ENCODE data around the gene CEP97.

Gene CEP97

GRCh38 chr3:101803173-101803782 is 78.9 kb downstream of the CEP97 start:
- no peak overlapping the region for H3K4me3 ChIP-seq (ENCODE audit: low read depth, low read length)
- peak; percentile 85 for DNase-seq (ENCODE audit: low read depth)
- TF ChIP-seq, protein P1, sequence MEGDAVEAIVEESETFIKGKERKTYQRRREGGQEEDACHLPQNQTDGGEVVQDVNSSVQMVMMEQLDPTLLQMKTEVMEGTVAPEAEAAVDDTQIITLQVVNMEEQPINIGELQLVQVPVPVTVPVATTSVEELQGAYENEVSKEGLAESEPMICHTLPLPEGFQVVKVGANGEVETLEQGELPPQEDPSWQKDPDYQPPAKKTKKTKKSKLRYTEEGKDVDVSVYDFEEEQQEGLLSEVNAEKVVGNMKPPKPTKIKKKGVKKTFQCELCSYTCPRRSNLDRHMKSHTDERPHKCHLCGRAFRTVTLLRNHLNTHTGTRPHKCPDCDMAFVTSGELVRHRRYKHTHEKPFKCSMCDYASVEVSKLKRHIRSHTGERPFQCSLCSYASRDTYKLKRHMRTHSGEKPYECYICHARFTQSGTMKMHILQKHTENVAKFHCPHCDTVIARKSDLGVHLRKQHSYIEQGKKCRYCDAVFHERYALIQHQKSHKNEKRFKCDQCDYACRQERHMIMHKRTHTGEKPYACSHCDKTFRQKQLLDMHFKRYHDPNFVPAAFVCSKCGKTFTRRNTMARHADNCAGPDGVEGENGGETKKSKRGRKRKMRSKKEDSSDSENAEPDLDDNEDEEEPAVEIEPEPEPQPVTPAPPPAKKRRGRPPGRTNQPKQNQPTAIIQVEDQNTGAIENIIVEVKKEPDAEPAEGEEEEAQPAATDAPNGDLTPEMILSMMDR (IDR thresholded peaks at IDR 0.05; ENCODE audit: insufficient read depth, low read depth, low read length, missing control alignments) = peak; percentile 78

DNA sequence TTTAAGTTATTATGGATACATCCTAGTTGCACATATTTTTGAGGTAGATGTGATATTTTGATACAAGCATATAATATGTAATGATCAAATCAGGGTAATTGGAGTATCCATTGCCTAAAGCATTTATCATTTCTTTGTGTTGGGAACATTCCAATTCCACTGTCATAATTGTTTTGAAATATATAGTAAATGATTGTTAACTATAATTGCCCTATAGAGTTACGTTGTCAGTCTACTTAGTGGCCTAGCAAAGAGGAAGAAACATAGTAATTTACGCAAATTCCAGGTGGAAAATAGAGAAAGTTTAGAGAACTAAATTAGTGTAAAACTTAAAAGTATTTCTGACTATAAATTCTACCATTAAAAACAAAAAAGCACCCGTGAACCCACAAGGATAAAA is 79.5 kb downstream of the CEP97 start:
- H3K4me3 ChIP-seq (ENCODE audit: low read depth, low read length) = no peak overlapping the region
- TF ChIP-seq, protein P1 (IDR thresholded peaks at IDR 0.05; ENCODE audit: insufficient read depth, low read depth, low read length, missing control alignments) = no peak
- DNase-seq (ENCODE audit: low read depth) = no peak

DNA sequence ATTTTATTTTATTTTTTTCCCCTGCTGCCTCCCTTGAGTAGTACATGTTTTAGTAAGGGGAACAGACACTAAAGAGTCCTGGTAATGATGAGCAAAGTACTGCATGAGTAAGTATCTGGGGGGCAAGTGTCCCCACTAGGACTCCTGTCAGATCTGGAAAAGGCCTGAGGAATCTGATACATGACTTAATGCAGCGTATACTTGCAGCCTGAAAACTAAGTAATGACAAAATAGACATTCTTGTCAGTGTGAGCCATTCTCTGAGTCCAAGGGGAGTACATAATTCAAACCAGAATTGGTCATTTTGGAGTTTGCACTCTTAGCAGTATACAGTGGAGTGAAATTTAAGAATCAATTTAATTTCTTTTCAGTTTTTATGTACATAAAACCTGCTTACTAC is 82.1 kb downstream of the CEP97 start:
- no peak overlapping the region for H3K4me3 ChIP-seq (ENCODE audit: low read depth, low read length)
- DNase-seq (ENCODE audit: low read depth) = no peak
- TF ChIP-seq, protein P1 (IDR thresholded peaks at IDR 0.05; ENCODE audit: insufficient read depth, low read depth, low read length, missing control alignments) = no peak

- H3K4me3 ChIP-seq (ENCODE audit: low read depth, low read length) = no peak overlapping the region
- DNase-seq (ENCODE audit: low read depth) = peak; percentile 63
- TF ChIP-seq, protein P1 (IDR thresholded peaks at IDR 0.05; ENCODE audit: insufficient read depth, low read depth, low read length, missing control alignments) = no peak
Measured at GRCh38 chr3:101807888-101808287, 83.5 kb downstream of the CEP97 start.

- DNase-seq (ENCODE audit: low read depth) = peak; percentile 65
- TF ChIP-seq, protein P1 (IDR thresholded peaks at IDR 0.05; ENCODE audit: insufficient read depth, low read depth, low read length, missing control alignments) = peak; percentile 60
Measured at GRCh38 chr3:101809178-101810021, 85.0 kb downstream of the CEP97 start.

DNA sequence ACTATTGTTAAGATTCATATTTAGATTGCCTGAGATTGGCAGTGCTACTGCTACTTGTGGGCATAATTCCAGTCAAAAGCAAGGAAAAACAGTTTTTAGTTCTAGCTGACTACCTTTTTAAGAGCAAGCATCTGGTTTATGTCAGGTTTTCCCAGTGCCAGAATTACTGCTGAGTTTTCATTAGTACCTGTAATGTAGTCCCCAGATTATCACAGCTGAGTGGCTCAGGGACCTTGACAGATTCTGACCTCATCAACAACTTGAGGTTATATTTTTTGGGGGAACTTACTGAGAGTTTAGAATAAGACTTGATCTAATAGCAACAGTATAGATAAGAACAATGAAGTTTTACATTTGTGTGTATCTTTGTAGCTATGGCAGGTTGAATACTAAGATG is 85.6 kb downstream of the CEP97 start:
- no peak for DNase-seq (ENCODE audit: low read depth)
- no peak overlapping the region for H3K4me3 ChIP-seq (ENCODE audit: low read depth, low read length)
- TF ChIP-seq, protein P1 (IDR thresholded peaks at IDR 0.05; ENCODE audit: insufficient read depth, low read depth, low read length, missing control alignments) = no peak

More at GRCh38 chr3:101809178-101810021, 85.0 kb downstream of the CEP97 start:
- H3K4me3 ChIP-seq (ENCODE audit: low read depth, low read length) = no peak overlapping the region
